Hepatocyte (in vitro differentiated cells): ENCODE results near the gene SLC30A4. TPM values are rescaled to one million over a fixed set of nuclear protein-coding genes. Genes with fewer than 3 reads are reported as not detected.

Experiments used
- DNase-seq: peaks from one replicate; pipeline ENCODE4 v3.0.0-alpha.2; 2016; ENCODE audit warnings: low spot score
- H2AFZ ChIP-seq: fragments of 200-600 bp; sonication (generic); 2 replicates; pipeline ENCODE4 v1.6.0; 2016; ENCODE audit warnings: antibody characterized with exemption, mild to moderate bottlenecking
- H3K27ac ChIP-seq: fragments of 200-600 bp; sonication (generic); 2 replicates; pipeline ENCODE4 v1.5.1; 2016; ENCODE audit warnings: mild to moderate bottlenecking
- H3K27me3 ChIP-seq: fragments of 200-600 bp; sonication (generic); 2 replicates; pipeline ENCODE4 v1.6.1; 2016
- H3K36me3 ChIP-seq: fragments of 200-600 bp; sonication (generic); replicated peaks from 2 replicates; pipeline ENCODE4 v1.5.1; 2016; ENCODE audit warnings: low read depth; ENCODE audit not compliant: insufficient read depth
- H3K4me1 ChIP-seq: fragments of 200-600 bp; sonication (generic); 2 replicates; pipeline ENCODE4 v1.5.1; 2016; ENCODE audit warnings: mild to moderate bottlenecking, moderate library complexity; ENCODE audit not compliant: insufficient read depth
- H3K4me2 ChIP-seq: fragments of 200-600 bp; sonication (generic); 2 replicates; pipeline ENCODE4 v1.6.0; 2016
- H3K4me3 ChIP-seq: fragments of 200-600 bp; sonication (generic); 2 replicates; pipeline ENCODE4 v1.5.1; 2016; ENCODE audit warnings: mild to moderate bottlenecking
- H3K79me2 ChIP-seq: fragments of 200-600 bp; sonication (generic); 2 replicates; pipeline ENCODE4 v1.6.0; 2017; ENCODE audit warnings: mild to moderate bottlenecking
- H3K9me2 ChIP-seq: fragments of 200-600 bp; sonication (generic); replicated peaks from 2 replicates; pipeline ENCODE4 v1.6.0; 2017; ENCODE audit warnings: mild to moderate bottlenecking; ENCODE audit not compliant: insufficient read depth
- H3K9me3 ChIP-seq: fragments of 200-600 bp; sonication (generic); 2 replicates; pipeline ENCODE4 v1.5.1; 2016; ENCODE audit warnings: low read depth, mild to moderate bottlenecking
- H4K20me1 ChIP-seq: fragments of 200-600 bp; sonication (generic); 2 replicates; pipeline ENCODE4 v1.6.0; 2016; ENCODE audit warnings: mild to moderate bottlenecking; ENCODE audit not compliant: insufficient read depth, poor library complexity, severe bottlenecking
- CTCF ChIP-seq: fragments of 200-600 bp; sonication (generic); IDR thresholded peaks from 2 replicates; pipeline ENCODE4 v1.5.1; 2016; ENCODE audit warnings: antibody characterized with exemption, mild to moderate bottlenecking; ENCODE audit not compliant: poor library complexity
- EZH2 ChIP-seq: fragments of 200-600 bp; sonication (generic); IDR thresholded peaks from 2 replicates; pipeline ENCODE4 v1.6.1; 2016; ENCODE audit warnings: antibody characterized with exemption, mild to moderate bottlenecking, borderline replicate concordance
- EZH2phosphoT487 ChIP-seq: fragments of 200-600 bp; sonication (generic); IDR thresholded peaks from one replicate; pipeline ENCODE4 v1.6.1; 2018; ENCODE audit warnings: antibody characterized with exemption, mild to moderate bottlenecking, low read depth, moderate library complexity; ENCODE audit not compliant: unreplicated experiment, severe bottlenecking
- WGBS: methylation state at CpG from one replicate; pipeline ENCODE4 v1.1.6; 2016; ENCODE audit warnings: low lambda C conversion rate; ENCODE audit errors: missing lambda C conversion rate; 5-methylcytosine and 5-hydroxymethylcytosine counted together
- polyA plus RNA-seq: library from polyadenylated mRNA; unstranded; fragments of >200 nt; fragmentation: Nextera tagmentation; extraction: Ambion mirVana; gene quantifications from 2 replicates; pipeline ENCODE4 v1.2.1, GENCODE V29; 2016
- total RNA-seq: library from RNA; depleted of rRNA; stranded (reverse); fragments of >200 nt; gene quantifications from 2 replicates; pipeline ENCODE4 v1.2.3, GENCODE V29; 2014

The SLC30A4 gene
- total and polyA plus RNA-seq, 2 experiments from 2014 or later: 2.9 to 4.1 TPM

- Histone ChIP-seq H3K79me2 (no peaks in the 10 kb centered on the region), H4K20me1 (no peaks in the 10 kb centered on the region), H3K4me1 (no peaks in the 10 kb centered on the region), H3K27me3 (no peaks in the 10 kb centered on the region), H3K9me3 (no peaks in the 10 kb centered on the region), H3K9me2 (no peaks in the 10 kb centered on the region), H3K36me3 (no peaks in the 10 kb centered on the region), H3K4me3 (no peak overlapping the region), H3K4me2 (no peak overlapping the region), H2AFZ (no peak overlapping the region), H3K27ac (no peak overlapping the region)
- TF ChIP-seq EZH2: no peak
- no peak for TF ChIP-seq CTCF
- TF ChIP-seq EZH2phosphoT487: no peak
- WGBS: 88% methylated on average over 1 of the region's 1 CpG
- DNase-seq: no peak
These were observed 18.0 kb upstream of the SLC30A4 start for GRCh38 chr15:45540531-45540930.

GRCh38 chr15:45539680-45540079 lies 17.1 kb upstream of the SLC30A4 start:
- H3K79me2 ChIP-seq: no peaks in the 10 kb centered on the region
- no peaks in the 10 kb centered on the region for H3K36me3 ChIP-seq
- no peak overlapping the region for H3K4me3 ChIP-seq
- H3K4me1 ChIP-seq: no peaks in the 10 kb centered on the region
- WGBS: 83% methylated on average over 3 of the region's 3 CpGs
- TF ChIP-seq EZH2phosphoT487 (no peak), EZH2 (no peak), CTCF (no peak)
- no peaks in the 10 kb centered on the region for H3K9me2 ChIP-seq
- H3K27me3 ChIP-seq: no peaks in the 10 kb centered on the region
- no peaks in the 10 kb centered on the region for H4K20me1 ChIP-seq
- H3K27ac ChIP-seq: no peak overlapping the region
- H3K4me2 ChIP-seq: no peak overlapping the region
- peak; percentile 34 for DNase-seq
- H2AFZ ChIP-seq: no peak overlapping the region
- no peaks in the 10 kb centered on the region for H3K9me3 ChIP-seq

GRCh38 chr15:45536934-45537333 lies 14.4 kb upstream of the SLC30A4 start:
- TF ChIP-seq EZH2phosphoT487 (no peak), EZH2 (no peak), CTCF (no peak)
- WGBS: 40% methylated on average over 3 of the region's 3 CpGs
- no peaks in the 10 kb centered on the region for H4K20me1 ChIP-seq
- no peaks in the 10 kb centered on the region for H3K79me2 ChIP-seq
- H3K4me2 ChIP-seq: no peak overlapping the region
- H3K27me3 ChIP-seq: no peaks in the 10 kb centered on the region
- no peaks in the 10 kb centered on the region for H3K9me2 ChIP-seq
- no peak overlapping the region for H3K4me3 ChIP-seq
- H2AFZ ChIP-seq: no peak overlapping the region
- no peaks in the 10 kb centered on the region for H3K4me1 ChIP-seq
- no peaks in the 10 kb centered on the region for H3K9me3 ChIP-seq
- no peak for DNase-seq
- H3K27ac ChIP-seq: no peak overlapping the region
- no peaks in the 10 kb centered on the region for H3K36me3 ChIP-seq

GRCh38 chr15:45535486-45536042 lies 13.0 kb upstream of the SLC30A4 start:
- TF ChIP-seq EZH2phosphoT487: no peak
- no peak for TF ChIP-seq EZH2
- TF ChIP-seq CTCF: no peak
- DNase-seq: no peak
- 83% methylated on average over 2 of the region's 2 CpGs for WGBS

More at GRCh38 chr15:45535486-45536042, 13.0 kb upstream of the SLC30A4 start:
- no peak overlapping the region for H3K4me3 ChIP-seq
- no peak overlapping the region for H3K4me2 ChIP-seq
- no peaks in the 10 kb centered on the region for H3K79me2 ChIP-seq
- no peaks in the 10 kb centered on the region for H3K9me3 ChIP-seq
- H3K36me3 ChIP-seq: no peaks in the 10 kb centered on the region
- no peak overlapping the region for H3K27ac ChIP-seq
- no peak overlapping the region for H2AFZ ChIP-seq
- H4K20me1 ChIP-seq: no peaks in the 10 kb centered on the region
- no peaks in the 10 kb centered on the region for H3K27me3 ChIP-seq
- no peaks in the 10 kb centered on the region for H3K9me2 ChIP-seq
- H3K4me1 ChIP-seq: no peaks in the 10 kb centered on the region
